Osteoblast (primary cell): ENCODE data around the gene IGF1R. TPM values are rescaled to one million over a fixed set of nuclear protein-coding genes. Genes with fewer than 3 reads are reported as not detected.

Source experiments
- DNase-seq: peaks from one replicate; pipeline ENCODE4 v3.0.0; 2011; ENCODE audit warnings: low spot score, mixed read lengths; ENCODE audit not compliant: insufficient read length; ENCODE audit errors: missing footprints
- H2AFZ ChIP-seq: 2 replicates; pipeline ENCODE4 v1.6.0; 2011; ENCODE audit warnings: mild to moderate bottlenecking, low read length
- H3K27ac ChIP-seq: 2 replicates; pipeline ENCODE4 v1.5.1; 2011; ENCODE audit warnings: mild to moderate bottlenecking, low read depth, low read length, moderate library complexity
- H3K27me3 ChIP-seq: 2 replicates; pipeline ENCODE4 v1.6.0; 2012; ENCODE audit warnings: mild to moderate bottlenecking, control low read depth, inconsistent platforms, low read length, moderate library complexity; ENCODE audit not compliant: insufficient read depth
- H3K36me3 ChIP-seq: 2 replicates; pipeline ENCODE4 v1.5.1; 2011; ENCODE audit warnings: mild to moderate bottlenecking, low read length, control low read depth, moderate library complexity; ENCODE audit not compliant: insufficient read depth
- H3K4me1 ChIP-seq: 2 replicates; pipeline ENCODE4 v1.5.1; 2011; ENCODE audit warnings: mild to moderate bottlenecking, low read length, control low read depth, moderate library complexity; ENCODE audit not compliant: insufficient read depth
- H3K4me2 ChIP-seq: 2 replicates; pipeline ENCODE4 v1.6.0; 2011; ENCODE audit warnings: mild to moderate bottlenecking, low read length; ENCODE audit not compliant: insufficient read depth
- H3K4me3 ChIP-seq: fragments of 200-600 bp; sonication (generic); 3 replicates; pipeline ENCODE4 v1.5.1; 2012; ENCODE audit warnings: mild to moderate bottlenecking, low read length, inconsistent platforms; ENCODE audit not compliant: insufficient read depth
- H3K79me2 ChIP-seq: 2 replicates; pipeline ENCODE4 v1.6.0; 2012; ENCODE audit warnings: mild to moderate bottlenecking, low read length, control low read depth, inconsistent platforms; ENCODE audit not compliant: insufficient read depth
- H3K9me3 ChIP-seq: 2 replicates; pipeline ENCODE4 v1.5.1; 2011; ENCODE audit warnings: low read depth, low read length, control low read depth
- H4K20me1 ChIP-seq: 2 replicates; pipeline ENCODE4 v1.6.0; 2012; ENCODE audit warnings: mild to moderate bottlenecking, low read length, control low read depth; ENCODE audit not compliant: insufficient read depth
- total RNA-seq: library from RNA; depleted of rRNA; stranded (reverse); fragments of >200 nt; gene quantifications from 2 replicates; pipeline ENCODE4 v1.2.3, GENCODE V29; 2012
- TF ChIP-seq, protein P1 (sequence below): IDR thresholded peaks from 2 replicates; pipeline ENCODE4 v1.5.1; 2011; ENCODE audit warnings: mild to moderate bottlenecking, low read depth, low read length, moderate library complexity; ENCODE audit errors: extremely low read depth

IGF1R gene
- total RNA-seq, 1 donor = 18.8 TPM

DNA sequence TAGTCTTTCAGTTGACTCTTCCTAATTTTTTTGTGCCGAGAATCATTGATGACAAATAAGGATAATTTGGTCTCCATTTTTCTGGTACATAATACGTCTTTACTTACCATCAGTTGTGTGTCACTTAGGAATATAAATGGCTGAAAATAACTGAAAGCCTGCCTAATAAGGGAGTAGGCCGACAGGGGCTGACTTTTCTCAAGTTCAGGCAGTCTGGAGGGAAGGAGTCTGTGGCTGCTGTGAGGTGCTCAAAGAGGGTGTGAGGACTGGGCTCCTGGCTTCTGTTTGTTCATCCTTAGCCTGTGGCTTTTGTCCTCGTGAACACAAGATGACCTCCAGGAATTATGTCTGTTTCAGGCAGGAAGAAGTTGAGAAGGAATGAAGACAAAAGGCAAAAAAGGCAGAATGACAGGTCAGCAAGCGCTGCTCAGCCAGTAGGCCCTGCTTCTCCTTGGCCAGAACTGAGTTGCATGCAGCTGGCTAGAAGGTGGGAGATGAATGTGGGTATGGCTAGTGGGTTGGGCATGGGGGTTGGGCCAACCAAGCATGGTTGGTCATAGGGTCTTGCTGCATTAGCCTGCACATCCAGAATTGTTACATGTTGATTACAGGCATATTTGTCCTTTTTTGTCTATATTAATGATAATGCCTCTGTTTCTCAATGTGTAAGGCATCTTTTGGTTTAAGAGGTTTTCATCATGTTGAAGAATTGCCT, 29.2 kb downstream of the IGF1R start:
- TF ChIP-seq, protein P1, sequence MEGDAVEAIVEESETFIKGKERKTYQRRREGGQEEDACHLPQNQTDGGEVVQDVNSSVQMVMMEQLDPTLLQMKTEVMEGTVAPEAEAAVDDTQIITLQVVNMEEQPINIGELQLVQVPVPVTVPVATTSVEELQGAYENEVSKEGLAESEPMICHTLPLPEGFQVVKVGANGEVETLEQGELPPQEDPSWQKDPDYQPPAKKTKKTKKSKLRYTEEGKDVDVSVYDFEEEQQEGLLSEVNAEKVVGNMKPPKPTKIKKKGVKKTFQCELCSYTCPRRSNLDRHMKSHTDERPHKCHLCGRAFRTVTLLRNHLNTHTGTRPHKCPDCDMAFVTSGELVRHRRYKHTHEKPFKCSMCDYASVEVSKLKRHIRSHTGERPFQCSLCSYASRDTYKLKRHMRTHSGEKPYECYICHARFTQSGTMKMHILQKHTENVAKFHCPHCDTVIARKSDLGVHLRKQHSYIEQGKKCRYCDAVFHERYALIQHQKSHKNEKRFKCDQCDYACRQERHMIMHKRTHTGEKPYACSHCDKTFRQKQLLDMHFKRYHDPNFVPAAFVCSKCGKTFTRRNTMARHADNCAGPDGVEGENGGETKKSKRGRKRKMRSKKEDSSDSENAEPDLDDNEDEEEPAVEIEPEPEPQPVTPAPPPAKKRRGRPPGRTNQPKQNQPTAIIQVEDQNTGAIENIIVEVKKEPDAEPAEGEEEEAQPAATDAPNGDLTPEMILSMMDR = no peak
- Histone ChIP-seq H4K20me1 (peaks cover 16% of the 10 kb centered on the region), H2AFZ (no peak overlapping the region), H3K4me3 (no peak overlapping the region), H3K79me2 (peaks cover 86% of the 10 kb centered on the region), H3K4me1 (no peaks in the 10 kb centered on the region), H3K36me3 (no peaks in the 10 kb centered on the region), H3K27me3 (no peaks in the 10 kb centered on the region), H3K27ac (no peak overlapping the region), H3K9me3 (no peaks in the 10 kb centered on the region), H3K4me2 (no peak overlapping the region)
- DNase-seq = no peak

DNA sequence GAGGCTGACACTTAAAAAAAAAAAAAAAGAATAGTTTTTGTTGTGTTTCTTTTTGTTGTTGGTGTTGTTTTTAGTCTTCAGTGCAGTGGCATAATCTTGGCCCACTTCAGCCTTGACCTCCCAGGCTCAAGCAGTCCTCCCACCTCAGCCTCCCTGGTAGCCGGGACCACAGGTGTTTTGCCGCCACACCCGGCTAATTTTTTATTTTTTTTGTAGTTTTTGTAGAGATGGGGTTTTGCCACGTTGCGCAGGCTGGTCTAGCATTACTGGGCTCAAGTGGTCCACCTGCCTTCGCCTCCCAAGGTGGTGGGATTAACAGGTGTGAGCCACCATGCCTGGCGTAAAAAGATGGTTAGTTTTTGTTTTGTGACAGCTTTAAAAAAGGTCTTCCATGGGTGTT, 30.1 kb downstream of the IGF1R start:
- DNase-seq = no peak
- no peak overlapping the region for H2AFZ ChIP-seq
- no peak overlapping the region for H3K4me3 ChIP-seq
- H3K4me1 ChIP-seq = peaks cover 2% of the 10 kb centered on the region
- no peaks in the 10 kb centered on the region for H3K36me3 ChIP-seq
- H3K27ac ChIP-seq = no peak overlapping the region
- H4K20me1 ChIP-seq = peaks cover 23% of the 10 kb centered on the region
- no peaks in the 10 kb centered on the region for H3K27me3 ChIP-seq
- H3K9me3 ChIP-seq = no peaks in the 10 kb centered on the region
- TF ChIP-seq, protein P1 = no peak
- H3K4me2 ChIP-seq = no peak overlapping the region
- peaks cover 86% of the 10 kb centered on the region for H3K79me2 ChIP-seq

DNA sequence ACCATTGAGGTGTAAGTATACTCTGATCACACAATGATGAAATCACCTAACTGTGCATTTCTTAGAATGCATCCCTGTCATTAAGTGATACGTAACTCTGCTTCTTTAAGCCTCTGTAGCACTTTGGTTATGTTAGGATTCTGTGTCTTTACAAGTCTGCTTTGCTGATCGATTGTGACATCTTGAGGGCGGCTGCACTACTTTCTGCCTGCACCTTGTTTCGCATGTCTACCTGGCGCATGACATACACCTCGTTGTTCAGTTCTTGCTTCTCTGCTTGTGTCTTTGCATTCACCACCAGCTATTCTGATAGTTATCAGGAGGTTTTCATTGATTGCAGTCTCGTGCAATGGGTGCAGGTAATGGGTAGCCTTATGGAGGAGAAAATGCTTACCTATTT, 32.7 kb downstream of the IGF1R start:
- Histone ChIP-seq H3K27ac (no peak overlapping the region), H3K4me3 (no peak overlapping the region), H3K4me2 (no peak overlapping the region), H3K79me2 (peaks cover 84% of the 10 kb centered on the region), H3K36me3 (no peaks in the 10 kb centered on the region), H3K4me1 (peaks cover 25% of the 10 kb centered on the region), H4K20me1 (peaks cover 40% of the 10 kb centered on the region), H3K27me3 (no peaks in the 10 kb centered on the region), H2AFZ (no peak overlapping the region), H3K9me3 (no peaks in the 10 kb centered on the region)
- TF ChIP-seq, protein P1 = no peak
- no peak for DNase-seq

DNA sequence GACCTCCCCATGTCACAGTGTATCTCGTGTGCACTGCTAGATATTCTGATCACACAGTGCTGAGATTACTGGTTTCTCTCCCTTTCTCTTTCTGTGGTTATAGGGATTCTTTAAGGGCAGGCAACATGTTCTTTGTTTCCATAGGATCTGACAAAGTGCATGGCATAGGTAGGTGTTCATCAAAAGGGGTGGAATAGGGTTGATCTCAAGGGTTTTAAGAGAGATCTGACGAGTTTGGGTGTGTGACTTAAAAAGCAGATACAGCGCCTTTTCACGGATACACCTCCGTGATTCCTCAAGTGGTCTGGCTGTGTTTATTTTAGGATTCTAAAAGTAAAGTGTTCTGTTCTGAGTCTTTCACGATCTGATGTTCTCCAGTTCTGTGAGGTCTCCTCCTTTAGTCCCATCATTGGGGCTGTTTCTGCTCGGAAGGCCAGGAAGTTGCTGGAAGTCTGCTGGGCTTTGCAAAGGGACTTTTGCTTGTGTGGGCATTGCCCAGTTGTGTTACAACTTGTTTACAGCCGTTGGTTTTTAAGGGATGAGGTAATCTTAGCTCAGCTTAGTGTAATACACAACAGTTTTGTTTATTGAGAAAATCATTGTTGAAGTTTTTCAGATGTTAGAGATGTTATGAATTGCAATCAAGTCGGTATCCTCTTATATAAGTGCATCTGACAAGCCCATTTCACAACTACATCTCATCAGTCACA, 34.8 kb downstream of the IGF1R start:
- peaks cover 25% of the 10 kb centered on the region for H3K4me1 ChIP-seq
- H4K20me1 ChIP-seq = peaks cover 36% of the 10 kb centered on the region
- H3K9me3 ChIP-seq = no peaks in the 10 kb centered on the region
- H3K79me2 ChIP-seq = peaks cover 84% of the 10 kb centered on the region
- DNase-seq = no peak
- H3K4me3 ChIP-seq = no peak overlapping the region
- H2AFZ ChIP-seq = no peak overlapping the region
- TF ChIP-seq, protein P1 = no peak
- no peaks in the 10 kb centered on the region for H3K36me3 ChIP-seq
- no peaks in the 10 kb centered on the region for H3K27me3 ChIP-seq
- no peak overlapping the region for H3K4me2 ChIP-seq
- H3K27ac ChIP-seq = no peak overlapping the region
